Neural progenitor cell (in vitro differentiated cells): Measurements from ENCODE around the gene TMEM45A. TPM values are rescaled to one million over a fixed set of nuclear protein-coding genes. Genes with fewer than 3 reads are reported as not detected.

Experiments
- DNase-seq: peaks from one replicate; pipeline ENCODE4 v3.0.0-alpha.2; 2016; ENCODE audit warnings: low spot score
- H2AFZ ChIP-seq: fragments of 200-600 bp; sonication (generic); replicated peaks from 2 replicates; pipeline ENCODE4 v1.6.1; 2016; ENCODE audit warnings: antibody characterized with exemption
- H3F3A ChIP-seq: fragments of 200-600 bp; sonication (generic); 2 replicates; pipeline ENCODE4 v1.6.1; 2016; ENCODE audit warnings: antibody characterized with exemption, low read depth
- H3K27ac ChIP-seq: fragments of 200-600 bp; sonication (generic); 2 replicates; pipeline ENCODE4 v1.5.1; 2016; ENCODE audit warnings: mild to moderate bottlenecking
- H3K27me3 ChIP-seq: fragments of 200-600 bp; sonication (generic); 2 replicates; pipeline ENCODE4 v1.6.1; 2016; ENCODE audit warnings: mild to moderate bottlenecking, moderate library complexity
- H3K36me3 ChIP-seq: fragments of 200-600 bp; sonication (generic); 2 replicates; pipeline ENCODE4 v1.5.1; 2016
- H3K4me1 ChIP-seq: fragments of 200-600 bp; sonication (generic); 2 replicates; pipeline ENCODE4 v1.6.1; 2016; ENCODE audit warnings: mixed run types
- H3K4me2 ChIP-seq: fragments of 200-600 bp; sonication (generic); 2 replicates; pipeline ENCODE4 v1.6.1; 2016
- H3K4me3 ChIP-seq: fragments of 200-600 bp; sonication (generic); 2 replicates; pipeline ENCODE4 v1.5.1; 2016
- H3K79me2 ChIP-seq: fragments of 200-600 bp; sonication (generic); 2 replicates; pipeline ENCODE4 v1.6.1; 2016; ENCODE audit warnings: low read depth
- H3K9ac ChIP-seq: fragments of 200-600 bp; sonication (generic); 2 replicates; pipeline ENCODE4 v1.6.1; 2016
- H3K9me3 ChIP-seq: fragments of 200-600 bp; sonication (generic); 2 replicates; pipeline ENCODE4 v1.5.1; 2016; ENCODE audit warnings: low read depth
- H4K20me1 ChIP-seq: fragments of 200-600 bp; sonication (generic); 2 replicates; pipeline ENCODE4 v1.6.1; 2016; ENCODE audit warnings: low read depth
- H3K27ac Mint-ChIP-seq: 3 replicates; pipeline ENCODE4 v1.8.0; 2021; ENCODE audit warnings: mixed read lengths
- H3K27me3 Mint-ChIP-seq: 2 replicates; pipeline ENCODE4 v1.8.0; 2022; ENCODE audit warnings: low read depth, mild to moderate bottlenecking, inconsistent platforms, moderate library complexity, mixed read lengths; ENCODE audit not compliant: insufficient read depth
- H3K36me3 Mint-ChIP-seq: 3 replicates; pipeline ENCODE4 v1.8.0; 2021; ENCODE audit warnings: mixed read lengths
- H3K4me1 Mint-ChIP-seq: 3 replicates; pipeline ENCODE4 v1.8.0; 2021; ENCODE audit warnings: mixed read lengths
- H3K4me3 Mint-ChIP-seq: 3 replicates; pipeline ENCODE4 v1.8.0; 2021; ENCODE audit warnings: mild to moderate bottlenecking, moderate library complexity, mixed read lengths
- H3K9me3 Mint-ChIP-seq: 3 replicates; pipeline ENCODE4 v1.8.0; 2020; ENCODE audit warnings: mixed read lengths
- EZH2 ChIP-seq: fragments of 200-600 bp; sonication (generic); IDR thresholded peaks from 2 replicates; pipeline ENCODE4 v1.6.1; 2017; ENCODE audit warnings: antibody characterized with exemption, mild to moderate bottlenecking, moderate library complexity
- EZH2phosphoT487 ChIP-seq: fragments of 200-600 bp; sonication (generic); IDR thresholded peaks from 2 replicates; pipeline ENCODE4 v1.6.1; 2017; ENCODE audit warnings: antibody characterized with exemption
- total RNA-seq: library from RNA; depleted of rRNA; stranded (reverse); fragments of >200 nt; gene quantifications from 2 replicates; pipeline ENCODE4 v1.2.3, GENCODE V29; 2015; ENCODE audit warnings: low replicate concordance
- TF ChIP-seq, protein P1 (sequence below): fragments of 200-600 bp; sonication (generic); IDR thresholded peaks from 2 replicates; pipeline ENCODE4 v1.5.1; 2017; ENCODE audit warnings: antibody characterized with exemption, mild to moderate bottlenecking

Gene TMEM45A
- total RNA-seq, 1 donor from 2014 or later = 82.7 TPM

DNA sequence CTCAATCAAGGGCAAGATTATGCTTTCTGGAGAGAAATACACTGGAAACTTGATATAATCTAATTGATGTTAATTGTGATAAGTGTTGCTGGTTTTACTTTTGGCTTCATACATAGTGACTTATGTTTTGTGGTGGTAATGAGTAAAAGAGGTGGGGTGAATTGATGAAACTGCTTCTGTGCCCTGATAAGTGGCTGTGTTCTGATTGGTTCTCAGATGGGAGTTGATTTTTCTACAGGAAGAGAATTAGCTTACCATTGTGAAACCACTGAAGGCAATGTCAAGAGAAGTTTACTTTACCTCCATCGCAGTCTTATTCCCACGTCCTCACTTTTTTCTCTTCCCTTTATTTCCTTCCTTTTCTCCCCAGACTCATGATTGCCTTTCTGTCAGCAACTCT lies 23.8 kb downstream of the TMEM45A start:
- no peak overlapping the region for H3K4me2 ChIP-seq
- H3K36me3 ChIP-seq = no peaks in the 10 kb centered on the region
- H3K36me3 Mint-ChIP-seq = peaks cover 9% of the 10 kb centered on the region
- no peak overlapping the region for H2AFZ ChIP-seq
- no peak for DNase-seq
- H3K9ac ChIP-seq = no peak overlapping the region
- TF ChIP-seq, protein P1, sequence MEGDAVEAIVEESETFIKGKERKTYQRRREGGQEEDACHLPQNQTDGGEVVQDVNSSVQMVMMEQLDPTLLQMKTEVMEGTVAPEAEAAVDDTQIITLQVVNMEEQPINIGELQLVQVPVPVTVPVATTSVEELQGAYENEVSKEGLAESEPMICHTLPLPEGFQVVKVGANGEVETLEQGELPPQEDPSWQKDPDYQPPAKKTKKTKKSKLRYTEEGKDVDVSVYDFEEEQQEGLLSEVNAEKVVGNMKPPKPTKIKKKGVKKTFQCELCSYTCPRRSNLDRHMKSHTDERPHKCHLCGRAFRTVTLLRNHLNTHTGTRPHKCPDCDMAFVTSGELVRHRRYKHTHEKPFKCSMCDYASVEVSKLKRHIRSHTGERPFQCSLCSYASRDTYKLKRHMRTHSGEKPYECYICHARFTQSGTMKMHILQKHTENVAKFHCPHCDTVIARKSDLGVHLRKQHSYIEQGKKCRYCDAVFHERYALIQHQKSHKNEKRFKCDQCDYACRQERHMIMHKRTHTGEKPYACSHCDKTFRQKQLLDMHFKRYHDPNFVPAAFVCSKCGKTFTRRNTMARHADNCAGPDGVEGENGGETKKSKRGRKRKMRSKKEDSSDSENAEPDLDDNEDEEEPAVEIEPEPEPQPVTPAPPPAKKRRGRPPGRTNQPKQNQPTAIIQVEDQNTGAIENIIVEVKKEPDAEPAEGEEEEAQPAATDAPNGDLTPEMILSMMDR = no peak
- TF ChIP-seq EZH2 (no peak), EZH2phosphoT487 (no peak)
- H3F3A ChIP-seq = no peaks in the 10 kb centered on the region
- no peak overlapping the region for H3K27ac ChIP-seq
- no peaks in the 10 kb centered on the region for H3K9me3 ChIP-seq
- no peak overlapping the region for H3K4me3 Mint-ChIP-seq
- H3K79me2 ChIP-seq = no peaks in the 10 kb centered on the region
- no peaks in the 10 kb centered on the region for H3K4me1 Mint-ChIP-seq
- H3K27ac Mint-ChIP-seq = no peak overlapping the region
- no peaks in the 10 kb centered on the region for H4K20me1 ChIP-seq
- no peaks in the 10 kb centered on the region for H3K27me3 ChIP-seq
- H3K9me3 Mint-ChIP-seq = peaks cover 2% of the 10 kb centered on the region
- no peaks in the 10 kb centered on the region for H3K27me3 Mint-ChIP-seq
- H3K4me3 ChIP-seq = no peak overlapping the region
- H3K4me1 ChIP-seq = no peaks in the 10 kb centered on the region

DNA sequence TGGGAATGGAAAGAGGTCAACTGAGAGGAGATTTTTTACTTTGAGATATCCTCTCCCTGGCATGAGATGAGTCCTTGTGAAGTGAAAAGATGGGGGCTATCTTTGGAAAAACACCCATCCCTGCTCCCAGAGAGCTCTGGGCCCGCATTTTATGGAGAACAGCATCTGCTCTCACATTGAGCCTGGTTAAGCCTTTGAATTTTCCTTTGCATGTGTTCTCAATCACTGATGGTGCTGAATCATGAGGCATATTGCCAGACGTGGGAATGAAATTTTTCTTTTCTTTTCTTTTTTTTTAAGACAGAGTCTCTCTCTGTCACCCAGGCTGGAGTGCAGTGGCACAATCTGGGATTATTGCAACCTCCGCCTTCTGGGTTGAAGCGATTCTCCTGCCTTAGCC lies 24.4 kb downstream of the TMEM45A start:
- Histone ChIP-seq H3F3A (no peaks in the 10 kb centered on the region), H3K36me3 (no peaks in the 10 kb centered on the region), H3K4me3 (no peak overlapping the region), H2AFZ (no peak overlapping the region), H3K4me1 (no peaks in the 10 kb centered on the region), H3K4me2 (no peak overlapping the region), H3K9me3 (no peaks in the 10 kb centered on the region), H3K27me3 (no peaks in the 10 kb centered on the region), H3K27ac (no peak overlapping the region), H3K9ac (no peak overlapping the region), H3K79me2 (no peaks in the 10 kb centered on the region), H4K20me1 (no peaks in the 10 kb centered on the region)
- H3K9me3 Mint-ChIP-seq = peaks cover 2% of the 10 kb centered on the region
- H3K4me3 Mint-ChIP-seq = no peak overlapping the region
- DNase-seq = no peak
- H3K4me1 Mint-ChIP-seq = no peaks in the 10 kb centered on the region
- no peaks in the 10 kb centered on the region for H3K27me3 Mint-ChIP-seq
- no peak overlapping the region for H3K27ac Mint-ChIP-seq
- TF ChIP-seq, protein P1 = no peak
- no peak for TF ChIP-seq EZH2phosphoT487
- TF ChIP-seq EZH2 = no peak
- H3K36me3 Mint-ChIP-seq = peaks cover 14% of the 10 kb centered on the region

DNA sequence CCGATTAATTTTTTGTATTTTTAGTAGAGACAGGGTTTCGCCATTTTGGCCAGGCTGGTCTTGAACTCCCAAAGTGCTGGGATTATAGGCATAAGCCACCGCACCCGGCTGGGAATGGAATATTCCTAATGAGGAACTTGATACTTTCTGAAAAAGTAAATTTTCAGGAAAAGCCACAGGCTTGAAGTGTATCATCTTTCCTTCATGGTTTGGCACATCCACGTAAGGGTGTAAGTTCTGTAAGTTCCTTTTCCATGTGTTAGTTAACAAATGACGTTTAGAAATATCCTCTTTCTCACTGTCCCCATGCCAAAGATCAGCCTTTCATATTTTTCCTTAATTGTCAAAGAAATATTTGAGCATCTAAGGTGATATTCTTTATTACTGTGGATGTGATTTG lies 24.9 kb downstream of the TMEM45A start:
- H3K4me2 ChIP-seq = no peak overlapping the region
- no peaks in the 10 kb centered on the region for H3K9me3 ChIP-seq
- H3K27ac Mint-ChIP-seq = no peak overlapping the region
- H4K20me1 ChIP-seq = no peaks in the 10 kb centered on the region
- no peaks in the 10 kb centered on the region for H3K79me2 ChIP-seq
- H3K4me1 Mint-ChIP-seq = no peaks in the 10 kb centered on the region
- no peaks in the 10 kb centered on the region for H3K36me3 ChIP-seq
- no peak overlapping the region for H3K27ac ChIP-seq
- H3K27me3 ChIP-seq = no peaks in the 10 kb centered on the region
- TF ChIP-seq EZH2 = no peak
- TF ChIP-seq, protein P1 = no peak
- TF ChIP-seq EZH2phosphoT487 = no peak
- peaks cover 2% of the 10 kb centered on the region for H3K9me3 Mint-ChIP-seq
- no peak overlapping the region for H3K4me3 Mint-ChIP-seq
- no peaks in the 10 kb centered on the region for H3K4me1 ChIP-seq
- no peak overlapping the region for H2AFZ ChIP-seq
- H3K4me3 ChIP-seq = no peak overlapping the region
- DNase-seq = no peak
- no peaks in the 10 kb centered on the region for H3K27me3 Mint-ChIP-seq
- no peak overlapping the region for H3K9ac ChIP-seq
- H3F3A ChIP-seq = no peaks in the 10 kb centered on the region
- peaks cover 14% of the 10 kb centered on the region for H3K36me3 Mint-ChIP-seq

DNA sequence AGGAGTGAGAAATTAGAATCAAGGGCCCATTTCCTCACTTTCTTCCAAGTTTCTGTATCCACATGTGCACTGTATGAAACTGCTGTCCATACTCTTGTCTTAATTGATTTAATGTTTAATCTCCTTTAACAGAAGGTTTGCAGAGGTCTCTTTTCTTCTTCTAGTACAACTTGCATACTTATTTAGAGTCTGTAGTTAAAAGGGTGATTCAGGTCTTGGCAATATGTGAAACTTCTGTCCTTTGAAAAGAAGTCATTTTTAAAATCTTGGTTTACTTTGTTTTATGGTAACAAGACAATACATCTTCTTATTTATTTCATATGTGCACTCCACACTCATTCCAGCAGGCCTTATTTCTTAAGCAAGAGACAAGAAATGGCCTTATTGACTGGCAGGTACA lies 25.8 kb downstream of the TMEM45A start:
- no peak overlapping the region for H3K4me3 ChIP-seq
- Mint-ChIP-seq H3K27me3 (no peaks in the 10 kb centered on the region), H3K9me3 (peaks cover 2% of the 10 kb centered on the region), H3K4me1 (no peaks in the 10 kb centered on the region), H3K27ac (no peak overlapping the region), H3K4me3 (no peak overlapping the region), H3K36me3 (peaks cover 14% of the 10 kb centered on the region)
- no peaks in the 10 kb centered on the region for H3K4me1 ChIP-seq
- no peaks in the 10 kb centered on the region for H4K20me1 ChIP-seq
- H3K27me3 ChIP-seq = no peaks in the 10 kb centered on the region
- H3K27ac ChIP-seq = no peak overlapping the region
- H3F3A ChIP-seq = no peaks in the 10 kb centered on the region
- H3K9me3 ChIP-seq = no peaks in the 10 kb centered on the region
- no peak overlapping the region for H3K9ac ChIP-seq
- H3K79me2 ChIP-seq = no peaks in the 10 kb centered on the region
- H3K36me3 ChIP-seq = no peaks in the 10 kb centered on the region
- no peak for TF ChIP-seq EZH2phosphoT487
- TF ChIP-seq, protein P1 = no peak
- TF ChIP-seq EZH2 = no peak
- H2AFZ ChIP-seq = no peak overlapping the region
- no peak for DNase-seq
- H3K4me2 ChIP-seq = no peak overlapping the region
